ELR (cell line): ENCODE measurements around the gene SLC4A8.
"Not testable (repeated sequence)": the region's sequence is repeated elsewhere in the genome, so short reads cannot be mapped to it uniquely, and the experiment has no call there.

Source experiments
- DNase-seq: peaks from one replicate; pipeline ENCODE4 v3.0.0-alpha.2; 2015; ENCODE audit warnings: low read depth

Gene SLC4A8

DNA sequence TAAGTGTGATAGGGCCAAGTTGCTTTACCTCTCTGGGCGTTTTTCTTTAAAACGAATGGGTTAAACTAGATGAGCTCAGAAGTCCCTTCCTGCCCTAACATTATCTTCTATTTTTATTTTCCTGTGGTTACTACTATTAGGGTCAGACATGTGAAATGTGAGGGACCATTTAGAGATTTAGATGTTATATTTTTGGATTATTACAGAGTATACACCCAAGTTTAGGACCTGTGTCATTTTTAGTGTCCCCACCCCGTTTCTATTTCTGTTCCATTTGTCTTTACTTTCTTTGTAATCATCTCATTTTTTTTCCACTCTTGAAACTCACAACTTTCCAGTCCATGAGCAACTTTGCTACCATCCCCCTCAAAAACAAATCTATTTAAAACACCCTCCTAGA is 56.3 kb downstream of the SLC4A8 start:
- DNase-seq = no peak

DNA sequence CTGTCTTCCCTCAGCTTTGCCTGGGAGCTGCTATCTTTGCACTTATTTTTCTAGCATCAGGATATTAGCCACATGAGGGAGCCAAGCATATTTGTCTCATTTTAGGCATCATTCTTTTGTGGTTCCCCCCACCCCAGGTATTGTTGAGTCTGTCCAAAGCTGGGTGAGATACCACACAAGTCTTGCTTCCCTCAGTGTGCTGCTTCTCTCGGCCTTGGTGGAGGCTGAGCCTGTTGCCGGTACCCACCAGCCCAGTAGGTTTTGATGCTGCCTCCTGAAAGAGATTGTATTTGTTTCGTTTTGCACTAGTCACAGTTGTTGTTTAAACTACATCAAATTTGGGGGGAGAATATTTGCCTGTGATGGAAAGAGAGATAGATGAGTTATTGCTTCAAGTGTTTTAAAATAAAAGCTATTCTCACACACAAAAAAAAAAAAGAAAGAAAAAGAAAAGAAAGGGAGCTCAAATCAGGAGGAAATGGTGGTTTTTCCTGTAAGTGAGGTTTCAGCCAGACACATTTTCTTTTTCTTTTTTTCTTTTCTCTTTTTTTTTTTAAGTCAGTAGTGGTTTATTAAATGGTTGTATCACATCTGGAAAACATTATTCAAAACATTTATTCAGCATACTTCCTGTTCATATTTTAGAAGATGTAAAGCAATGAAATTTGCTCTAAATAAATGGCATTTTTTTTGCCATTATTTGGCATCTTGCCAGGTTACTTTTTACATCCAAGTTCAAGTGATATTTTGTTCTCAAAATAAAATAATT is 58.5 kb downstream of the SLC4A8 start:
- DNase-seq = peak; percentile 6

DNA sequence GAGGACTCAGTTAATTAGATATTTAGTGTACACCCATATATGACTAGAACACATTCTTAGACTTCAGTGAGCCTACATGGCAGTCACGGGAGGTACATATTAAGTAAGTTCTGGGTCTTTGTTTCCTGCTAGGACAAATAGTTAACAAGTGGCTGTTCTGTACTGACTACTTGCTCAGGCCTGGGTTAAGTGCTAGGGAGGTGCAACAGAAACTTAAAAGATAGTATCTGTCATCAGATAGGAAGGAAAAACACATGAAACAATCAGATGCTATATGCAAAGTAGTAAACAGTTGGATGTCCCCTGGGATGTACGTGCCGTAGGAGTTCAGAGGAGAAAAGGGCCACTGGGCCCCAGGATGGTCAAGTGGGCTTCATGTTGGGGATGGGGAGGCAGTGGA is 59.5 kb downstream of the SLC4A8 start:
- no peak for DNase-seq

DNA sequence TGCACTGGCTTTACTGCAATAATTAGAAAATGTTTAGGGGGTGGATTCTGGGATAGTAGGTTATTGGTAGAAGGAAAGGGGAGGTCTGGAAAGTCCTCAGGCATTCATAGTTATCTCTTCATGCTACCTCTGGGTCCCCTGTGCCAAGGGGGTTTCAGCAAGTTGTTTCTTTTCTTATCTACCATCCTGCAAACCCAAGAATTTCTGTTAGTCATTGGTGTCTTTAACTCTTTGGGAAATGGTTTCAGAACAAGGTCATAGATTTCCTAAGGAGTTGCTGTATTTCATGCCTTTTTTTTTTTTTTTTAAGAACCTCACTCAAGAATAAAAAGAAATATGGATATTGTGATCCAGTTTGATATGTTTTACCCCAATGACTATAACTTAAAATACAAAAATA is 63.6 kb downstream of the SLC4A8 start:
- DNase-seq = no peak

DNA sequence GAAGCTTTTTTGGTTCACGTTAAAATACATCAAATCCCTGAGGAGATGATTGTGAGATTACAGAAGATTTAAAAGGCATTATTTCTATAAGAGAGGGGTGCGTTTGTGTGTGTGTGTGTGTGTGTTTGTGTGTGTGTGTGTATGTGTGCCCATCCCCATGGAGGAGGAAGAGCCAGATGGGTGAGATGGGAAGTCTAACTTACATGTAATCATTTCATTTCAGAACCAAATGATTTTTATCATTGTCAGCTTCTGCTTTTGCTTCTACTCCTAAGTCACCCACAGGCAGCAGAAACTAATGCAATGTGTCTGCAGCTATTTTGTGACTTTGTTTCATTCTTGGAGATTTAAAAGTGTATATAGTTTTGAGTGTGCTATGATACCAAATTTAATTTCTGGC is 68.7 kb downstream of the SLC4A8 start:
- DNase-seq = no peak

DNA sequence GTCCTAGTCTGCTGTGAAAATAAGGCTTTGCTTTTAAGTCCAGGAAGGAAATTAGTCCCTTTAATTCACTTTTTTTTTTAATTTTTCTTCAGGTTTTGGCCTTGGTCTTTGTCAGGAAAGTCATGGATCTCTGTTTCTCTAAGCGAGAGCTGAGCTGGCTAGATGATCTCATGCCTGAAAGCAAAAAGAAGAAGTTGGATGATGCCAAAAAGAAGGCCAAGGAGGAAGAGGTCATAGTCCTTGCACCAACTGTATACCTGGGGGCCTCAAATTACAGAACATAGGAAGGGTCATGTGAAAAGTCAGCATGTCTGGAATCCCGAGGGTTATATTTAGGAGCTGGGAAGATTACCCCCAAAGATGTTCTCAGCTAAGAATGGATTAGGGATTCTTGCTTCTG is 72.3 kb downstream of the SLC4A8 start:
- no peak for DNase-seq

DNA sequence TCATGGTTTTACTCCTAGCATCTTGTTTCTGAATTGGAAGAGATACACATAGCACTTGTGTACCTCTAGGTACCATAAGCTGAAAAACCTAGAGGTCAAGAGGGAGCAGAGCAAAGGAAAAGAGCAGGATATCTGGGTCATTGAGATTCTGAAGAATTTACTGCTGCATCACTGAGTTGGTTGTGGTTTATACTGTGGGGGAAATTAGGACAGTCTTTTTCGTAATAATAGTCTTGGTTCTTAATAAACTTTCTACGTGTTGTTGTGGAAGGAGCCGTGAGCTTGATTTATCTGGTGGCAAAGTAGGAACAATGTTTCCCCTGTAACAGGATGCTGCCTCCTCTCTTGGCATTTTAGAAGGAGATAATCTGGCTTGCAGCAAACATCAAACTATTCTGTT is 80.2 kb downstream of the SLC4A8 start:
- no peak for DNase-seq

DNA sequence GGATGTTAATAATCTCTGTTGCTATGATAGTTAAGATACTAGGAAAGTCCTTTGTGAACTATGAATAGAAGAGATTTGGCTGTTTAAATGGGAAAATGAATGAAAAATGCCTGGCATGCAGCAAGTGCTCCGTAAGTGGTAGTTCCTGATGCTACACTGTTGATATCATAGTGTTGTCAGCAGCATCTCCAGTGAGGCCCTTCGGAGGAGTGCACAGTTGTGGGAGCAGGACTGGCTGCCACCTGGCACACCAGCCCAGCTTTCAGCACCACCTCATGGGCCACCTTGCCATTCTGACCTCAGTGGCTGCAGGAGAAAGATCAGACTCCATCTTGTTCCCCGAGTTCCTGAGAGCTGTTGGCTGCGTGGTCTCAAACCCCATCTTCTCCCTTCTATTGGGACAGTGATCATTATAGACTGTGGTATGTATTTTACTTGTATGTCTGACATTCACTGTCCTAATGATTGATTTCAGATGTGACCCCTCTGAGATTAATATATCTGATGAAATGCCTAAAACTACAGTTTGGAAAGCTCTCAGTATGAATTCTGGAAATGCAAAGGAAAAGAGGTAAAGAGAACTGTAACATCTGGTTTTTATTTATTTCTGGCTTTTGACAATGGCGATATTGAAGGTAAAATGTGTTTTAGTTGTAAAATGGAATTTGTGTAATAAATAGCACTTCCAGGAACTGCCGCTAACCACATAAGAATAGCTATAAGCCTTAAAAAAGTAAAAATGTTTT is 80.9 kb downstream of the SLC4A8 start:
- DNase-seq = no peak

DNA sequence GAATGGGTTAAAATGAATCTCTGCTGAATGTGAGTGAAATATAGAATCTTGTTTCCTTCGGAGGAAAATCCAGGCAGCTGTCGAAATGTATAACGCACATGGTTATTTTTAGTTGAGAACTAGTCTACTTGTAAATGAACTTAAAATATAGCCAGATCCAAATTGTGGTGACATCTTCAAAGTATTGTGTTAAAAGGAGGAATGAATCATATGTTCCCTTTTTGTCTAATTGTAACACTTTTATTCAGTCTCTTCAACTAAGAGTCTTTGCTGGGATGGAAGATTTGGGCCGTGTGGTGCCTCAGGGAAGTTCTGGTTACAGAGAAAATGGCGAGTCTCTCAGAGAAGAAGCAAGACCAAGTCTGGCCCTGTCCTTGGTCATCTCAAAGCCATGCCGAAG is 82.5 kb downstream of the SLC4A8 start:
- DNase-seq = no peak

DNA sequence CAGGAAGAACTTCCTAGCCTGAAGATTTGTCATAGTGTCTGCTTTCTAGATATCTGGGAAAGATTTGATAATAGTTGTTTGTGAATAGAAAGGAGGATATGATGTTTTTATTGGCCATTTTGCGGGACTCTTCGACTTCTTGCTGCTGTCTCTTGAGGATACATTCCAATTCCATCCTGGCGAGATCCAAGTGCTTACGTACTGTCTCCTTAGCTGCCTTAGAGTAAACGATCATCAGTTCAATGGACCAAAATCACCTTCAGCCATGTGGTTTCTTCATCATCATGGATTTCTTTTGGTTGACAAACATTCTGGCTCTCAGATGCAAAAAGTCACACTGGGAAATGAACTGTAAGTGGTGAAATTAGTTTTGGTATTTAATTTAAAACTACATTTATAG is 83.7 kb downstream of the SLC4A8 start:
- DNase-seq = no peak

DNA sequence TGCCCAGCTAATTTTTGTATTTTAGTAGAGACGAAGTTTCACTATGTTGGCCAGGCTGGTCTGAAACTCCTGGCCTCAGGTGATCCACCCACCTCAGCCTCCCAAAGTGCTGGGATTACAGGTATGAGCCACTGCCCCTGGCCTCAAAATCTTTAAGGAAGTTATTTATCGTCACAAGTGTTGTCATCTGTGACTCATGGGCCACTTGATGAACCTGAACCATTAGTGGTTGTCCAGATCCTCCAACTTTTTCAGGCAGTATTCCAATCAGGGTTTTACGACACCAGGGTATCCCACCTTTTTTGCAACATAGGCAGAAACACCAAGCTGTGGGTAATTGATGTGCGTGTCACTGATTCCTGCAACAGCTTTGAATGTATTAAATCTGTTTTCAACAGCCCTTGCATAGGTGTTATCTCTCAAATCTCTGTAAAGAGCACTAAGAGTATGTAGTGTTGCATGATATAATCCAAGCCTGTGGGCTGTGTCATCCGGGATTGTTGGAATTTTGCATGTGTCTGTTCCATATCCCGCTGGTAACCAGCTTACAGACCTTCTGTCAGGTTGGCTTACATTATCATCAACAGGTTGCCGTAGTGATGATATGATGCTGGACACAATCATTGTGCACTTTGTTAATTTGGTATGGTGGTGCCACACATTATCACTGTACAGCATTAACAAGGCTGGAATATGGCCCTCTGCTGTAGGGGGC is 87.1 kb downstream of the SLC4A8 start:
- no peak for DNase-seq

DNA sequence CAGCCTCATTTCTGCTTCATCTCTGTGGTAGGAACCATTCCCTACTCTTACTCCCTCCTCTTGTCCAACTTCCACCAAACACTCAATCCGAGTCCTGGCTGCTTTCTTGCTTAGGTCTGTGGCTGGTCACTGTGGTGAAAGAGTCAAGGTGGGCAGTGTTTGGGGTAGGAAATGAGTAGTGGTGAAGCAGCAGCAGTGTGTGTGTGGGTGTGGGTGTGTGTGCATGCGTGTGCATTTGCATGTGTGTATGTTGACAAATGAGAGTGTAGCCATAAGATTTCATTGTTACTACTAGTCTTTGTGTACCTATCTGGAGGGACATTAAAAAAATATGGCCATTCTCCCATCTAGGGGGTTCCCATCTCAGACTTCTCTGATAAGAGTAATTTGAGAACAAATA is 87.8 kb downstream of the SLC4A8 start:
- no peak for DNase-seq

DNA sequence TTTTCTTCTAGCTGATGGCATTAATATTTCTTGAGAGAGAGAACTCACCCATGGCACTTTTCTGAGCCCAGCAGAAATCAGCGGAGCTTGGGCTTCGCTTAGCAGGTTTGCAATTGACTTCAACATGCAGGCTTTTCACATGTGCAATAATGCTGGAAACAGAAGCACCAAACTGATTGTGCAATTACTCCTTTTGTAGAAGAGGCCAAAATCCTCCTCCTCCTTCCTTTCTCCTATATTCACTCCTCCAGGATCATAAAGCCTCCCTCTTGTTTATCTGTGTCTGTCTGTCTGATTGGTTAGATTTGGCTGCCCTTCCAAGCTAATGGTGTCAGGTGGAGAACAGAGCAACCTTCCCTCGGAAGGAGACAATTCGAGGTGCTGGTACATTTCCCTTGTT is 90.4 kb downstream of the SLC4A8 start:
- not testable (repeated sequence) for DNase-seq

DNA sequence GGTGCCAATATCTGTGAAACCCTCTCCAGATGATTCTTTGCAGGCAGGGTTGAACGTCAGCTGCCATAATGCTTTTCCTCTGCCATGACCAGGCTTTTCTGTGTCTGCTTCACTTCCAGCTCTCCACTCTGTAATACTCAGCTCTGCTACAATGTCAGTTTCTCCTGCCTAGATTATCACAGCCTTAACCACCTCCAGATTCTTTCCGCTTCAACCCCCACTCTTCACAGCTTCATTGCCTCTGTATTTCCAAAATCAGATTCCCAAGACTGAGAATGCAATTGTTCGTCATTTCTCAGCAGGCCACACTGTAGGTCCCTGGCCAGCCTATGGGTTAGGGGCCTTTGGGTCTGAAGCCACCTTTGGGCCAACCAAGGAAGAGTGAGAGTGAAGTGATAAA is 92.7 kb downstream of the SLC4A8 start:
- no peak for DNase-seq

DNA sequence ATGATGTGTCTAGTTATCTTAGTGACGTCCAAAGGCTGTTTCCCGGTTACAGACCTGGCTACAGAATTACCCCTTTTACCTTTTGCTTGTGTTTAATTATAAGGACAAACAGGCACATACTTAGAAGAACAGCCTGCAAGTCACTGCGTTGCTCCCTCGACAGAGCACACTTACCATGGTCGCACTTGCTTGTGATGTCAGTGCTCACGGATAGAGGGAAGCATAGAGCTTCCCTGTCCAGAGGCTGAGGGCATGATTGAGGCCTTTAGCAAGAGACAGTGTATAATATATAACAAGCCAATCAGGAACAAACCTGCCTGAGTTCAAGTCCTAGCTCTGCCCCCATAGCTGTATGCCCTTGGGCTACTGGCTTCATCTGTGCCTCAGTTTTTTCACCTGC is 93.2 kb downstream of the SLC4A8 start:
- no peak for DNase-seq

DNA sequence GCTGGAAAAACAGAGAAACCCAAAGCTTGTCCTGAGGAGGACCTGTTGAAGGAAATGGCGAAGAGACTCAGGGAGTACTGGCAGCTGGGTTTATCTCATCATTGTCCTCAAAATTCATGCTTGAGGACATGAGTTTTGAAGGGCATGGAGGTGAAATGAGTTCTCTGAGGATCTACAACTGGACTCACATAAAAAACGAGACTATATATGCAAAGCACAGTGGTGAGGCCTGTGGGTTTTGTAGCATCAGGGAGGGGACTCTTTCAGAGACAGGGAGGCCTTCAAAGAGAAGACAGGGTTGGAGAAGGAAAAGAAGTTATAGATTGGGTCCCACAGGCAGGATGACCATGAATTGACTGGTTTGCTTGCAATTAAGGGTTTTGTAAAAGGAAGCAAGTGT is 95.1 kb downstream of the SLC4A8 start:
- DNase-seq = no peak

DNA sequence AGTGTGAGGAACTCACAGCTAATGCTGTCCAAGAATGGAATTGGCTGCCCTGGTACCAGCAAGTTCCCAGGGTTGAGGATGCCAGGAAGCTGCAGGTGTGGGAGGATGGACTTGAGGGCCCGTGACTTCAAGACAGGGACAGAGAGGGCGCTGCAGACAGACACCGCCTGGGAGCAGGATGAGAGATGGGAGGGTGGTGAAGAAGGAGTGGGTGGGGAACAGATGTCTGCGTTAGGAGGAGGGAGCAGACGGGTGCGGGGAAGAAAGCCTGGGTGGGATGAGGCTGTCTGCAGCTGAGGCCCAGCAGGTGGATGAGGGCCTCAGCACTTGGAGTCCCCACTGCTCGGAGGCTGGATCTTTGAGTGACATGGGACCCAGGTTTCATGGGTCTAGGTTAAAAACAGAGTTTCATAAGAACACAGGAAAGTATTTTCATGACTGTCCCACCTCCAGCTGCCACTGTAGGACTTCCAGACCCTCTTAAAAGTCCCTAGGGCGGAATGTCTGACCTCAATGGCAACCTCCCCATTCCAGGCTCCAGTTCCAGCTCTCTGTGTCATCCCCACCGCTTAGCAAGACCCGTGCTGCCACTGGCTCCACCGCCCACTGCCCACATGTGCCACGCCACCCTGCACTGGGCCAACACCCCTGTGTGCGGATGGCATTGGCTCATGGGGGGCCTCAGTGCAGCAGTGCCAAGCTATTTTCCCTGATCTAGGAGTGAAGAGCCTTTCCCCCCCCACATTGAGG is 96.1 kb downstream of the SLC4A8 start:
- DNase-seq = no peak

DNA sequence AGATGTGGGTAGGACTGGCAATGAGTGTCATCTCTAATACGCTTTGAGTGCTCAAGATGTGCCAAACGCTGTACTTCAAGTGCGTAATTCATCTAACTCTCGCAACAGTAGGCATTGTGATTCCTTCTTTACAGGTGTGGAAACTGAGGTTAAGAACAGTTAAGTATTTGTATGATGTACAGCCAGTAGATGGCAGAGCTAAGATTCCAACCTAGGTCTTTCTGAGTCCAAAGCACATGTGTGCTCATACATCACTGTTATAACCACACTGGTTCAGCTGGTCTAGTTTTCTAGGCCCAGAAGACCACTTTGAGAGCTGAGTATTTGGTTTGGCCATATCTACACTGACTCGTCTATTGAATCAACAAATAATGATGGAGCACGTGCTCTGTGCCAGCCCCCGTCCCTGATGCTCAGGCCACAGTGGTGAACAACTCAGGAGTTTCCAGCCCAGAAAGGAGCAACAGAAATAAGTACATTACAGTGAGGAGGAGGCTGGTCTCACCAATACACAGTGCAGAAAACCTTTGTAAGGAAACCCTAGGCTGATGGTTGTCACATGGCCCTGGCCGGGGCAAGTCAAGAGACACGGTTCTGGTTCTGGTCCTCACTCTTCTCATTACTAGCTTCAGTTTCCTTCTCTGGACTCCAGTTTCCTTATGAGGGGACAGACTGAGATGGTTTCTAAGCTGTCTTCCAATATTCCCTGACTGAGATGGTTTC is 97.1 kb downstream of the SLC4A8 start:
- peak; percentile 16 for DNase-seq

DNA sequence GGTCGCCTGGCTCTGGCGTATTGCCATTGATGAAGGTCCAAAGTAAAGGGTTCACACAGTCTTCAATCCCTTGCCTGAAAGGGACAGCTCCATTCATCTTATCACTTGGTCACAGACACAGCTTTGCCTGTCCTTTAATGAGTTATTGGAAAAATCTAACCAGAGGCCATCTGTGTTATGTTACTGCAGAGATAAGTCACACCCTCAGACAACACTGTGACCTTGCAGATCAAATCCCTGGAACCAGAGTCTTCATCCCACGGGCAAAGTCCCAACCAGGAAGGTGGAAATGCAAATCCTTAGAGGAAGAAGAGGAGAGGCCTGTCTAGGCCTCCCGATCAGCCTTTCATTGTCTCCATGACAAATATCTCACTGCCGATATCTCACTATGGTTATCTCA is 98.1 kb downstream of the SLC4A8 start:
- DNase-seq = no peak

DNA sequence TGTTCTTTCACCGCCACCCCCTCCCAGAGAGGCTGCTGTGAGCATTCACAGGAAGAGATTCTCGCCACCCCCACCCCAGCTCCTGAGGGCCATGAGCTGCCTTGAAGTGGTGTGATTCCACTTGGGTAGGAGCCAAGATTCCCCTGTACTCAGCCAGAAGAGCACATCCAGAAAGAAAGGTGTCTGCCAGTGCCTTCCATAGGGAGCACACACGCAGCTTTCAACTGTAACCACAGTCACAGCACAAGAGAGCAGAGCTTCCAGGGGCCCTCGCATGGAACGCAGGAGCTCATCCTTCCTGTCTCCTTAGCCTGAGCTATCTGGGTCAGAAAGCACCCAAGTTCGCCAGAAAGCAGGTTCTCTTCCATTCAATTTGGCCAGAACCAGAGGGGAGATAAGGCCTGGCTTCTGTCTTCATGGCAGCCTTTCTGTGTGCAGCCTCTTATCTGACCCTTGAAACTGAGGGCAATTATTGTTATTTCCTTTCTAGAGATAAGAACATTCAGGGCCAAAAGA is 99.8 kb downstream of the SLC4A8 start:
- no peak for DNase-seq

DNA sequence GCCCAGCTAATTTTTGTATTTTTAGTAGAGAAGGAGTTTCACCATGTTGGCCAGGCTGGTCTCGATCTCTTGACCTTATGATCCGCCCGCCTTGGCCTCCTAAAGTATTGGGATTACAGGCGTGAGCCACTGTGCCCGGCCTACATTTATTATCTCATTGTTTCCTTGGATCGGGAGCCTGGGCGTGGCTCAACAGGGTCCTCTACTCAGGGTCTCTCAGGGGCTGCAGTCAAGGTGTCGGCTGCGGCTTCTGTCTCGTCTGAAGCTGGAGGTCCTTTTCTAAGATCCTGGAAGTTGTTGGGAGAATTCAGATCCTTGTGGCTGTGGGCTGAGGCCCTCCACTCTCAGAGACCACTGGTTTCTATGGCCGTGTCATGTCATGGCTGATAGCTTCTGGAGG is 100.9 kb downstream of the SLC4A8 start:
- DNase-seq = no peak

DNA sequence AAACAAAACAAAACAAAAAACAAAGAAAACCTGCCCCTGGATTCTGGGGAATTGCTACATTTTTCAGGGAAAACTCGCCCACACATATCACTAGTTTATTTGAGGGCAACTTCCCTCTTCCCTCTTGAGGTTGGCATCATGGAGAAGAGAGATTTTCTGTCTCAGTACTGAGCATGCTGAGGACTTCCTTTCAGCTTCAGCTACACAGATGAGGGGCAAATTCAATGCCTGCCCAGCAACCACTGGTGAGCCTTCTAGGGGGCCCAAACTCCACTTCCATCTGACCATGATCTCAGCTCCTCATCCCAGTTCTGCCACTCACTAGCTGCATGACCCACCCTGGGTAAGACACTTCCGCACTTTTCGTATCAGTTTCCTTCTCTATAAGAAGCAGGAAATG is 103.3 kb downstream of the SLC4A8 start:
- DNase-seq = no peak
